HG03135 (cell line): ENCODE data around the gene NIT1.

Experiments
- ATAC-seq: cut with Tn5 transposase; IDR thresholded peaks from one replicate; pipeline ENCODE4 v1.9.1; 2021; ENCODE audit warnings: mild to moderate bottlenecking, moderate library complexity; ENCODE audit not compliant: unreplicated experiment

NIT1 gene

GRCh38 chr1:161140755-161141400, 23.0 kb downstream of the NIT1 start:
- no peak for ATAC-seq

- no peak for ATAC-seq
Measured at GRCh38 chr1:161145832-161146231, 27.9 kb downstream of the NIT1 start.

- no peak for ATAC-seq
Measured at GRCh38 chr1:161153176-161153575, 35.3 kb downstream of the NIT1 start.

- ATAC-seq, result peak; percentile 68
Measured at GRCh38 chr1:161153682-161154337, 35.9 kb downstream of the NIT1 start, which contains the start of gene UFC1. Gene UFC1 (plus strand): TSS chr1:161153978. CDS start chr1:161153998, 20 bp downstream.

- no peak for ATAC-seq
Measured at GRCh38 chr1:161157867-161158266, 40.0 kb downstream of the NIT1 start.

- no peak for ATAC-seq
Measured at GRCh38 chr1:161158316-161159010, 40.6 kb downstream of the NIT1 start.

GRCh38 chr1:161159087-161159912, 41.4 kb downstream of the NIT1 start, which contains the start of gene USP21:
Gene USP21 (plus strand): TSS chr1:161159500. CDS start chr1:161160641, 1,141 bp downstream.
- peak; percentile 71 for ATAC-seq

- peak; percentile 4 for ATAC-seq
Measured at GRCh38 chr1:161159913-161160243, 42.0 kb downstream of the NIT1 start.

- ATAC-seq, result no peak
Measured at GRCh38 chr1:161160671-161161145, 42.8 kb downstream of the NIT1 start.

GRCh38 chr1:161161652-161162051, 43.7 kb downstream of the NIT1 start:
- ATAC-seq, result no peak

- ATAC-seq, result no peak
Measured at GRCh38 chr1:161162052-161162451, 44.1 kb downstream of the NIT1 start.

- ATAC-seq, result no peak
Measured at GRCh38 chr1:161162806-161163205, 44.9 kb downstream of the NIT1 start.

GRCh38 chr1:161163793-161164192, 45.9 kb downstream of the NIT1 start:
- no peak for ATAC-seq

GRCh38 chr1:161164901-161165610, 47.2 kb downstream of the NIT1 start:
- ATAC-seq, result no peak

GRCh38 chr1:161165742-161166668, 48.1 kb downstream of the NIT1 start, which contains the start of gene PPOX:
Gene PPOX (plus strand): TSS chr1:161166426. CDS start chr1:161166848, 422 bp downstream.
- ATAC-seq, result peak; percentile 89

- ATAC-seq, result no peak
Measured at GRCh38 chr1:161166669-161167548, 49.0 kb downstream of the NIT1 start.

- no peak for ATAC-seq
Measured at GRCh38 chr1:161168906-161169305, 51.0 kb downstream of the NIT1 start.
